ENCODE data around the gene SSRP1.
"Not testable (repeated sequence)": the region's sequence is repeated elsewhere in the genome, so short reads cannot be mapped to it uniquely, and the experiment has no call there.

The SSRP1 gene

DNA sequence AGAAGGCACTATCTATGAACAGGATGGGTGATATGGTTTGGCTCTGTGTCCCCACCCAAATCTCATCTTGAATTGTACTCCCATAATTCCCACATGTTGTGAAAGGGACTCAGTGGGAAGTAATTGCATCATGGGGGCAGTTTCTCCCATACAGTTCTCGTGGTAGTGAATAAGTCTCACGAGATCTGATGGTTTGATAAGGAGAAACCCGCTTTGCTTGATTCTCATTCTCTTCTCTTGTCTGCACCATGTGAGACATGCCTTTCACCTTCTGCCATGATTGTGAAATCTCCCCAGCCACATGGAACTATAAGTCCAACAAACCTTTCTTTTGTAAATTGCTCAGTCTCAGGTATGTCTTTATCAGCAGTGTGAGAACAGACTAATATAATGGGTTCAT is 39.5 kb downstream of the SSRP1 start:
- not testable (repeated sequence) for DNase-seq

GRCh38 chr11:57294225-57295131 is 41.2 kb downstream of the SSRP1 start:
- no peak for DNase-seq

GRCh38 chr11:57290288-57290687 is 45.4 kb downstream of the SSRP1 start:
- no peak for DNase-seq

GRCh38 chr11:57288771-57289579 is 46.7 kb downstream of the SSRP1 start:
- no peak for DNase-seq

DNA sequence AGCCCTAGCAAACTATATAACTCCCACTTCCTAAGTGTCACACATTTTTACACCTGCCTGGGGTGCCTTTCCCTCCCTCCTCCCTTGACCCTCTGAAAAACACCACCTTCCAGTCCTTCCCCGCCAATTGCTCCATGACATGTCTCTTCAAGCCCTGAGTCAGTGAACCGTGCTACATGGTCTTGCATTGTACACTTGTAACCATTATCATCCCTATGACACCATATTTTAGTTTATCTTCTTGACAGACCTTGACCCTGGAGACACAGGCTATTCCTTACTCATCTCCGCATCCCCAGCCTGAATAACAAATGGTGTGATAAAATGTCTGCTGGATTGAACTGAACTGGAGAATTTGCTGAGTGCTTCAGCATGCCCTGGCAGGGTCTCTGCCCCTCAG is 47.8 kb downstream of the SSRP1 start:
- no peak for DNase-seq

GRCh38 chr11:57283231-57283990 is 52.3 kb downstream of the SSRP1 start:
- DNase-seq, result no peak

- not testable (repeated sequence) for DNase-seq
Observed at GRCh38 chr11:57281546-57281945, 54.1 kb downstream of the SSRP1 start.

GRCh38 chr11:57279116-57279515 is 56.6 kb downstream of the SSRP1 start:
- DNase-seq, result no peak

- DNase-seq, result no peak
Observed at GRCh38 chr11:57278721-57279095, 57.0 kb downstream of the SSRP1 start.

- no peak for DNase-seq
Observed at GRCh38 chr11:57277845-57278720, 57.6 kb downstream of the SSRP1 start.

DNA sequence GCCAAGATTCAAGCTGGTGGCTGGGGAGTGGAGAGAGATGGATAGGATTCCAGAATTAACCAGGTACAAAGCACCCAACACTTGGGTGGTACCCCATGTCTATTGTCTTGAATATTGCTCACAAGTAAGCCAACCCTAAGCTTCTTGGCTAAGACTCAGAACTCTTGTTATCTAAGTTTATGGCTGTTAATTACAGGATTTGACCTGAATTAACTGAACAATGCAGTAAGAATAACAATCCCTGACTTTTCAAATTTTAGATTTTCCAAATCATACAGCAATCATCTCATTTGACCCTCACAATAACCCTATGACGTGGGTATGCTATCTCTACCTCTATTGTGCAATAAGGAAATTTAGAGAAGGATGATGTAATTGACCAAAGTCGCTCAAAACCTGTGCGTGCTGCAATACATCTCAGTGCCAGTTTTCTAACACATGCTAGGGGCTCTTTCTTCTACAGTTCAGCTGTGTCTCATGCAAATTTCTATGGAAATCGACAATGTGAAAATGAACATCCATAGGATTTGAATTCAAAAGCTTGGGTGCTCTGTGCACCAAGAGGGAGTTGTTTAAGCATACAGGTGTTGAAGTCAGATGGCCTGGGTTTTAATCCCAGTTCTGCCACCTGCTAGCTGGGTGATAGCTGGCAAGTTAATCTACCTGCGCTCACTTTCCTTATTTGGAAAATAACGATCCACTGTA is 58.6 kb downstream of the SSRP1 start:
- no peak for DNase-seq

DNA sequence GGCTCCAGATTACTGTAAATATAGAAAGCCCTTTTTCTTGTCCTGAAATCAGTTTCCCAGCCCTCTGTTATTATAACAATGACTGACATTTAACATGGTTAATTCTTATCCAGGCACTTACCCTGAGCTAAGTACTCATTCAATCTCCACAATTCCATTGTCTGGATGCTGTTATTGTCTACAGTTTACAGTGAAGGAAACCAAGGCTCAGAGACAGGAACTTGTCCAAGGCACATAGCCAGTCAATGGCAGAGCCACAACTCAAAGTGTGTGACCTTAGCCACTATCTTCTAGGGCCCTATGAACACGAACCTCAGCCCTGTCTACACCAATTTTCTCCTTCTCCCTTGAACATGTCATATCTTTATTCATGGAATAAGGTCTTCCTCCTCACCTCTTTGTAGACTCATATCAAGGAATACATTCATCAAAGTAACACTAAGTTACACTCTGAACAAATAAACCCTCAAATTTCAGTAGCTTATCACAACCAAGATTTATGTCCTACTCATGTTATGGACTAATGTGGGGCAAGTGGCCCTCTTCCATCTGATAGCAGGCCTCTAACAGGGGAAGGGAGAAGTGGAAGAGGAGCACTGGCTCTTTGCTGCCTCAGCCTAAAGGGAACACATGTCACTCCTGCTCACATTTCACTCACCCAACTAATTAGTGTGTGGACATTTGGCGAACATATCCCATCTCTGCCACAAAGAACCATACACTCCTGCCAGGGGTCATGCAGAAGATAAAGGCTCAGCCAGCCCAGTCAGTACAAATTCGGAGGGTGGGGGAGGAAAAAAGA is 59.3 kb downstream of the SSRP1 start:
- DNase-seq, result no peak

Data from GDM1 (cell line).